A549 (cell line): ENCODE measurements around the gene HMGCS1.

Experiments
- CHD2 ChIP-seq: fragments of 150-350 bp; IDR thresholded peaks from 2 replicates; pipeline ENCODE4 v1.6.1; 2014; ENCODE audit warnings: low read length; ENCODE audit not compliant: partially characterized antibody
- CTCF ChIP-seq: fragments of >200 bp; sonication (Bioruptor Twin); formaldehyde crosslinking; IDR thresholded peaks from 3 replicates; pipeline ENCODE4 v1.5.1; 2016
- POLR2A ChIP-seq: IDR thresholded peaks from 2 replicates; pipeline ENCODE4 v1.6.1; 2012; ENCODE audit warnings: mild to moderate bottlenecking, low read length

DNA sequence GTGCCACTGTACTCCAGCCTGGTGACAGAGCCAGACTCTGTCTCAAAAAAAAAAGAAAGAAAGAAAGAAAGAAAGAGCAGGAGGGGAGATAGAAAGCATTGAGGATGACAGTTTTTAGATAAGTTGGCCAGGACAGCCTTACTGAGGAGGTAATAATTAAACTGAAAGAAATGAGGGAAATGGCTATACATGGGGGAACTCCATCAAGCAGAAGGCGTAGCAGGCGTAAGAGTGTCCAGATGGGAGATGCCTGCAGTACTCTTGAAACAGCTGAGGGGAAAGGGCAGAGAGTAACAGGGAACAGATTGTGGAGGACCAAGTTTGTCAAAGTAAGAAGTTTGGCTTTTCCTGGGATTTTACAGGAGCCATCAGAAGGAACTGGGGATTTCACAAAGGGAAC is 57.5 kb downstream of the HMGCS1 start:
- TF ChIP-seq CHD2: no peak
- TF ChIP-seq POLR2A: no peak
- TF ChIP-seq CTCF: no peak
